Panc1 (cell line): ENCODE measurements around the gene BYSL. TPM values are rescaled to one million over a fixed set of nuclear protein-coding genes. Genes with fewer than 3 reads are reported as not detected.

ENCODE experiments used
- ATAC-seq: fragments of 200-7000 bp; cut with Tn5 transposase; 2 replicates; pipeline ENCODE4 v1.9.1; 2020; ENCODE audit warnings: mild to moderate bottlenecking, moderate library complexity
- BruUV-seq: library from RNA; stranded (reverse); fragments of 400-500 nt; replicated peaks from 2 replicates; lab custom pipeline; 2021; lab: Mats Ljungman, UMichigan
- CTCF ChIA-PET: fragments of 300-600 bp; sonication (Branson Sonifier 250); formaldehyde crosslinking; loops from one replicate; lab custom pipeline; 2022; ENCODE audit warnings: antibody characterized with exemption; lab: Charles Lee
- POLR2A ChIA-PET: fragments of 300-600 bp; sonication (Branson Sonifier 250); formaldehyde crosslinking; loops from one replicate; lab custom pipeline; 2022; ENCODE audit warnings: antibody characterized with exemption; lab: Charles Lee
- DNase-seq: peaks from one replicate; pipeline ENCODE4 v3.0.0-alpha.2; 2010; ENCODE audit warnings: low read depth, low spot score
- H3K27ac ChIP-seq: 2 replicates; pipeline ENCODE4 v1.5.1; 2011; ENCODE audit warnings: mild to moderate bottlenecking, low read length, inconsistent platforms
- H3K27me3 ChIP-seq: fragments of 200-500 bp; sonication (Bioruptor generic); 2 replicates; pipeline ENCODE4 v1.6.0; 2014; ENCODE audit warnings: low read length, inconsistent platforms; ENCODE audit not compliant: control insufficient read depth, insufficient read depth
- H3K36me3 ChIP-seq: fragments of 200-500 bp; sonication (Bioruptor generic); 2 replicates; pipeline ENCODE4 v1.5.1; 2014; ENCODE audit warnings: inconsistent platforms, mild to moderate bottlenecking, low read length, moderate library complexity; ENCODE audit not compliant: control insufficient read depth, insufficient read depth
- H3K4me1 ChIP-seq: 2 replicates; pipeline ENCODE4 v1.5.1; 2011; ENCODE audit warnings: inconsistent platforms, mild to moderate bottlenecking, low read length, moderate library complexity; ENCODE audit not compliant: control insufficient read depth, insufficient read depth
- H3K4me3 ChIP-seq, 2 experiments: 2 replicates each; pipeline ENCODE4 v1.5.1; 2011 to 2012; ENCODE audit warnings: low read depth in 2 of 2, low read length in 2 of 2, mild to moderate bottlenecking in 2 of 2, inconsistent platforms in 1 of 2, moderate library complexity in 1 of 2
- H3K9me3 ChIP-seq: fragments of 200-500 bp; sonication (Bioruptor generic); 2 replicates; pipeline ENCODE4 v1.5.1; 2014; ENCODE audit warnings: low read depth, mild to moderate bottlenecking, inconsistent platforms, low read length, moderate library complexity; ENCODE audit not compliant: control insufficient read depth, insufficient read depth
- POLR2AphosphoS5 ChIP-seq: IDR thresholded peaks from 2 replicates; pipeline ENCODE4 v1.6.1; 2012; ENCODE audit warnings: mild to moderate bottlenecking, low read depth, low read length, moderate library complexity
- REST ChIP-seq, 2 experiments: IDR thresholded peaks; 2 replicates each; pipeline ENCODE4 v1.6.1; 2011 to 2012; ENCODE audit warnings: low read depth in 2 of 2, control low read depth in 1 of 2, low read length in 1 of 2, mild to moderate bottlenecking in 1 of 2, moderate library complexity in 1 of 2; ENCODE audit not compliant: insufficient read depth in 1 of 2
- SIN3A ChIP-seq: IDR thresholded peaks from 2 replicates; pipeline ENCODE4 v1.6.1; 2012; ENCODE audit warnings: low read depth, mild to moderate bottlenecking, low read length, moderate library complexity, borderline replicate concordance; ENCODE audit not compliant: insufficient read depth
- TCF7L2 ChIP-seq: IDR thresholded peaks from 2 replicates; pipeline ENCODE4 v1.6.1; 2011; ENCODE audit warnings: mild to moderate bottlenecking, low read depth, low read length, inconsistent platforms
- in situ Hi-C: cut with HindIII; loops from 2 replicates; pipeline ENCODE4 v1.10.0; 2016; ENCODE audit warnings: low sequenced_read_pairs, low pct_unique_long_range_greater_than_20kb
- intact Hi-C: fragments of 100-400 bp; cut with micrococcal nuclease; formaldehyde crosslinking; loops from one replicate; pipeline ENCODE4 v1.10.0; 2022; ENCODE audit not compliant: unreplicated experiment
- total RNA-seq: library from RNA; stranded (reverse); gene quantifications from one replicate; pipeline ENCODE4 v1.2.1, GENCODE V29; 2021; ENCODE audit not compliant: unreplicated experiment
- TF ChIP-seq, protein P1 (sequence below): fragments of 450-650 bp; IDR thresholded peaks from 2 replicates; pipeline ENCODE4 v1.5.1; 2017; ENCODE audit warnings: mild to moderate bottlenecking

The BYSL gene
- total RNA-seq, 1 experiment from 2014 or later = 49.1 TPM

DNA sequence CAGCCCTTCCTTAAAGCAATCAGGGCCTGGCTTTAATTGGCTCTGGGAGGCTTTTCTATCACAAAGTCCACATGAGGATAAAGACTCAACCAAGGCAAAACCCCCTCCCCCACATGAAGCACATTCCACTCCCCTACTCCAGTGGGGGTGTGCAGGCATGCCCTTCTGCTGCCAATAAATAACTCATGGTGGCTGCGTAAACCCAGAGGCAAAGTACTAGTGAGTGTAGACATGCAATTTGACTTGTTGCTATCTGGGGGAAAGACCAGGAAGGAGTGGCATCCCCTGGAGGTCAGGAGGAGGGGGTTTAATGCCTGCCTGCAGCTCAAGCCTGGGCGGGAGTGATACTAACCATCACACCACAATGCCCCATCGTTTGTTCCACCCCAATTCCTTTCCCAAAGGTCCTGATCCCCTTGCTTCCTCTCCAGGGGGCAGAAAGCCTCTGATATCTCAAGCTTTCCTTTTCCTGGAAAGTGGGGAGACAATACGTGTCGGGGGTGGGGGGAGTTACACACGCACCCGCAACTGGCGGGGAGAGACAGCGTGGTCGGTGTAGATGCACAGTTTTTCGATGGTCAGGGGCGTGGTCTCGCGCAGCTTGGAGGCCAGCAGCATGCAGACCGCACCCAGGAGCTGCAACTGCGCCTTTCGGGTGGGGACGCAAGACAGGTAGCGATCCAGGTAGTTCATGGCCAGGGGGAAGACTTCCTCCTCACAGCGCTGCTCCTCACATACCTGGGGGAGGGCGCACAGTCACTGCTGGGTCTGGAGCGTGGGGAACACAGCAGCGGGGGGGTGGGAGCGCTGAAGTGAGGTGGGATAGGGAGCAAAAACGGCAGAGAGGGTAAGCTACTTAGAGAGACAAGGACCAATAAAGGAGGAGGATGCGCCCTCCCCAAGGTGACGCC, 18.8 kb downstream of the BYSL start:
- no TSS peak for BruUV-seq
- Histone ChIP-seq H3K9me3 (no peaks in the 10 kb centered on the region), H3K36me3 (no peaks in the 10 kb centered on the region), H3K27ac (peak overlapping the region; percentile 71), H3K4me3 (peak overlapping the region; percentile 58 to 90), H3K4me1 (peaks cover 37% of the 10 kb centered on the region), H3K27me3 (no peaks in the 10 kb centered on the region)
- intact Hi-C loops = no loop called here
- ChIA-PET POLR2A (interaction anchor here (0.7 kb wide), 1 partner anchor 92 kb away, joined by 7 read pairs; no protein-coding TSS in a partner anchor), CTCF (interaction anchor here (0.8 kb wide), 1 partner anchor 153 kb away, joined by 3 read pairs; the partner anchor contains the start of gene TOMM6)
- DNase-seq (no peak), ATAC-seq (no peak)
- TF ChIP-seq SIN3A (no peak), REST (IDR thresholded peaks at IDR 0.05; ENCODE audit: insufficient read depth in 1 of 2, low read depth in 2 of 2, low read length in 1 of 2) (no peak), POLR2AphosphoS5 (no peak), TCF7L2 (no peak)
- TF ChIP-seq, protein P1, sequence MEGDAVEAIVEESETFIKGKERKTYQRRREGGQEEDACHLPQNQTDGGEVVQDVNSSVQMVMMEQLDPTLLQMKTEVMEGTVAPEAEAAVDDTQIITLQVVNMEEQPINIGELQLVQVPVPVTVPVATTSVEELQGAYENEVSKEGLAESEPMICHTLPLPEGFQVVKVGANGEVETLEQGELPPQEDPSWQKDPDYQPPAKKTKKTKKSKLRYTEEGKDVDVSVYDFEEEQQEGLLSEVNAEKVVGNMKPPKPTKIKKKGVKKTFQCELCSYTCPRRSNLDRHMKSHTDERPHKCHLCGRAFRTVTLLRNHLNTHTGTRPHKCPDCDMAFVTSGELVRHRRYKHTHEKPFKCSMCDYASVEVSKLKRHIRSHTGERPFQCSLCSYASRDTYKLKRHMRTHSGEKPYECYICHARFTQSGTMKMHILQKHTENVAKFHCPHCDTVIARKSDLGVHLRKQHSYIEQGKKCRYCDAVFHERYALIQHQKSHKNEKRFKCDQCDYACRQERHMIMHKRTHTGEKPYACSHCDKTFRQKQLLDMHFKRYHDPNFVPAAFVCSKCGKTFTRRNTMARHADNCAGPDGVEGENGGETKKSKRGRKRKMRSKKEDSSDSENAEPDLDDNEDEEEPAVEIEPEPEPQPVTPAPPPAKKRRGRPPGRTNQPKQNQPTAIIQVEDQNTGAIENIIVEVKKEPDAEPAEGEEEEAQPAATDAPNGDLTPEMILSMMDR = no peak
- in situ Hi-C loops = no loop called here

DNA sequence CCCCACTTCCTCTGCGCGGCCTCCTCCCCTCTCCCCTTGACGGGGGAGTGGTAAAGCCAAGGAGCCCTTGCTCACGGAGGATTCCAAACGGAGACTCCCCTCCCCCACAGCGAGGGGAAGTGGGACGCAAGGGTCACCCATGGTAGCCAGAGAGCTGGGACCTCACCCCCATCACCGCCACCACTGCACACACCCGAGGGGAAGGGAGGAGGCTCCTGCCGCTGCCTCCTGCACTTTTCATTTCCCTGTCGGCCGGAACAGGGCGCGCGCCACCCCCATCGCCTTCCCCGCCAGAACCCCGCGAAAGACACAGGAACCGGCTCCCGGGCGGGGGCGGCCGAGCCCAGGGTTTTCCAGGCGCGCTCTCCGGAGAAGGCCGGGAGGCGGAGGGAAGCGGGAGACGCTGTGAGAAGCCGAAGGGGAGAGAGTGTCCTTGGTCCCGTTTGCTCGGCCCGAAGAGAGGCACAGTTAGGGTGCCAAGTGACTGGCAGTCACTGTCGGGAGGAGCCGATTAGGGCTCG, 19.5 kb downstream of the BYSL start:
- peak overlapping the region; percentile 71 for H3K27ac ChIP-seq
- BruUV-seq = no TSS peak
- ChIA-PET POLR2A (no interaction called here), CTCF (interaction anchor here (0.5 to 0.7 kb wide), 2 partner anchors 45 to 338 kb away, joined by 3 to 4 read pairs; no protein-coding TSS in a partner anchor)
- H3K27me3 ChIP-seq = no peaks in the 10 kb centered on the region
- in situ Hi-C loops (no loop called here), intact Hi-C loops (no loop called here)
- H3K36me3 ChIP-seq = no peaks in the 10 kb centered on the region
- TF ChIP-seq POLR2AphosphoS5 (no peak), SIN3A (no peak), TCF7L2 (no peak), REST (IDR thresholded peaks at IDR 0.05; ENCODE audit: insufficient read depth in 1 of 2, low read depth in 2 of 2, low read length in 1 of 2) (no peak)
- TF ChIP-seq, protein P1 = no peak
- no peak for DNase-seq
- H3K9me3 ChIP-seq = no peaks in the 10 kb centered on the region
- H3K4me1 ChIP-seq = peaks cover 30% of the 10 kb centered on the region
- H3K4me3 ChIP-seq = peak overlapping the region; percentile 58 to 90
- ATAC-seq = peak; percentile 6
